Loucy (cell line): ENCODE results near the gene ALG12.

Experiments
- EZH2phosphoT487 ChIP-seq: fragments of 200-600 bp; IDR thresholded peaks from 2 replicates; pipeline ENCODE4 v1.6.1; 2018; ENCODE audit warnings: antibody characterized with exemption, mild to moderate bottlenecking, moderate library complexity, borderline replicate concordance
- TF ChIP-seq, protein P1 (sequence below): fragments of 200-600 bp; sonication (generic); conservative IDR thresholded peaks from 2 replicates; pipeline ENCODE4 v1.5.1; 2014; ENCODE audit warnings: mild to moderate bottlenecking, antibody characterized with exemption, low read length

DNA sequence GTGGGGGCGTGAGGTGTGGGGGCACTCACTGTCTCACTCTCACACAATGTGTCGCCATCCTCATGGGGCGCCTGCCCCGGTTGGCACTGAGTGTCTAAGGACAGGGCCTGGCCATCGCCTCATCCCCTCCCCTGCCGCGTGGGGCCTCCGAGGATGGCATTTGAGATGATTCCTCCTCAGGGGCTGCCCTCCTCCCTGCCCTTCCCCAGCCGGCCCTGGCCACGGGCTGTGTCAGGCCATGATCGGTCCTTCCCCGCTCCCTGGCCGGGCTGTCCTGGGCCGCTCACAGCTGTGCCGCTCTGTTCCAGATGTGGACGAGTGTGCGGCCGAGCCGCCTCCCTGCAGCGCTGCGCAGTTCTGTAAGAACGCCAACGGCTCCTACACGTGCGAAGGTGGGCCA, 4.7 kb upstream of the ALG12 start:
- TF ChIP-seq, protein P1, sequence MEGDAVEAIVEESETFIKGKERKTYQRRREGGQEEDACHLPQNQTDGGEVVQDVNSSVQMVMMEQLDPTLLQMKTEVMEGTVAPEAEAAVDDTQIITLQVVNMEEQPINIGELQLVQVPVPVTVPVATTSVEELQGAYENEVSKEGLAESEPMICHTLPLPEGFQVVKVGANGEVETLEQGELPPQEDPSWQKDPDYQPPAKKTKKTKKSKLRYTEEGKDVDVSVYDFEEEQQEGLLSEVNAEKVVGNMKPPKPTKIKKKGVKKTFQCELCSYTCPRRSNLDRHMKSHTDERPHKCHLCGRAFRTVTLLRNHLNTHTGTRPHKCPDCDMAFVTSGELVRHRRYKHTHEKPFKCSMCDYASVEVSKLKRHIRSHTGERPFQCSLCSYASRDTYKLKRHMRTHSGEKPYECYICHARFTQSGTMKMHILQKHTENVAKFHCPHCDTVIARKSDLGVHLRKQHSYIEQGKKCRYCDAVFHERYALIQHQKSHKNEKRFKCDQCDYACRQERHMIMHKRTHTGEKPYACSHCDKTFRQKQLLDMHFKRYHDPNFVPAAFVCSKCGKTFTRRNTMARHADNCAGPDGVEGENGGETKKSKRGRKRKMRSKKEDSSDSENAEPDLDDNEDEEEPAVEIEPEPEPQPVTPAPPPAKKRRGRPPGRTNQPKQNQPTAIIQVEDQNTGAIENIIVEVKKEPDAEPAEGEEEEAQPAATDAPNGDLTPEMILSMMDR = no peak
- no peak for TF ChIP-seq EZH2phosphoT487
